Neural cell (in vitro differentiated cells): ENCODE results near the gene SPDYC.

ENCODE experiments used
- EP300 ChIP-seq: fragments of 450-650 bp; conservative IDR thresholded peaks from 2 replicates; pipeline ENCODE4 v1.6.1; 2014; ENCODE audit warnings: antibody characterized with exemption, mild to moderate bottlenecking, moderate library complexity; ENCODE audit not compliant: poor library complexity, severe bottlenecking
- EZH2 ChIP-seq: fragments of 200-600, 300-800 bp; shearing (Covaris generic), sonication (generic); IDR thresholded peaks from 2 replicates; pipeline ENCODE4 v1.6.1; 2014; ENCODE audit warnings: antibody characterized with exemption, low read length, borderline replicate concordance, mild to moderate bottlenecking; ENCODE audit not compliant: insufficient read depth, poor library complexity, severe bottlenecking
- POLR2AphosphoS5 ChIP-seq: IDR thresholded peaks from 2 replicates; pipeline ENCODE4 v1.6.1; 2012
- RAD21 ChIP-seq: fragments of 450-650 bp; conservative IDR thresholded peaks from 2 replicates; pipeline ENCODE4 v1.6.1; 2014; ENCODE audit warnings: antibody characterized with exemption, mild to moderate bottlenecking, moderate library complexity
- REST ChIP-seq: IDR thresholded peaks from 2 replicates; pipeline ENCODE4 v1.6.1; 2012; ENCODE audit warnings: borderline replicate concordance
- SMC3 ChIP-seq: fragments of 450-650 bp; conservative IDR thresholded peaks from 2 replicates; pipeline ENCODE4 v1.6.1; 2014; ENCODE audit warnings: antibody characterized with exemption, mild to moderate bottlenecking, moderate library complexity; ENCODE audit not compliant: poor library complexity
- TF ChIP-seq, protein P1 (sequence below): fragments of 450-650 bp; IDR thresholded peaks from 2 replicates; pipeline ENCODE4 v1.5.1; 2014; ENCODE audit warnings: antibody characterized with exemption, mild to moderate bottlenecking, moderate library complexity; ENCODE audit not compliant: poor library complexity, severe bottlenecking

DNA sequence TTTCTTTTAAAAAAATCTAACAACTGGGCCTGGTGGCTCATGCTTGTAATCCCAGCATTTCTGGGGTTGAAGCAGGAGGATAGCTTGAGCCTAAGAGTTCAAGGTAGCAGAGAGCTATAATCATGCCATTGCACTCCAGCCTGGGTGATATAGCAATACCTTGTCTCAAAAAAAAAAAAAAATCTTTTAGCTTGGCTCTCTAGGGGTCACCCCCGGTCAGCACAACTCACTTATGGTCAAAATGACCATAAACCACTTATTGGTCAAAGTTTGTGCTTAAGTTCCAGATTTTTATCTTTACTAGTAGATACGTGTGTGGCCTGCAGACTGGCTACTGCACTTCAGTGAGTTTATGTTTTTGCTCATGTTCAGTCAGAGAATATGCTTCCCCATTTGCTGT is 6.3 kb upstream of the SPDYC start:
- TF ChIP-seq, protein P1, sequence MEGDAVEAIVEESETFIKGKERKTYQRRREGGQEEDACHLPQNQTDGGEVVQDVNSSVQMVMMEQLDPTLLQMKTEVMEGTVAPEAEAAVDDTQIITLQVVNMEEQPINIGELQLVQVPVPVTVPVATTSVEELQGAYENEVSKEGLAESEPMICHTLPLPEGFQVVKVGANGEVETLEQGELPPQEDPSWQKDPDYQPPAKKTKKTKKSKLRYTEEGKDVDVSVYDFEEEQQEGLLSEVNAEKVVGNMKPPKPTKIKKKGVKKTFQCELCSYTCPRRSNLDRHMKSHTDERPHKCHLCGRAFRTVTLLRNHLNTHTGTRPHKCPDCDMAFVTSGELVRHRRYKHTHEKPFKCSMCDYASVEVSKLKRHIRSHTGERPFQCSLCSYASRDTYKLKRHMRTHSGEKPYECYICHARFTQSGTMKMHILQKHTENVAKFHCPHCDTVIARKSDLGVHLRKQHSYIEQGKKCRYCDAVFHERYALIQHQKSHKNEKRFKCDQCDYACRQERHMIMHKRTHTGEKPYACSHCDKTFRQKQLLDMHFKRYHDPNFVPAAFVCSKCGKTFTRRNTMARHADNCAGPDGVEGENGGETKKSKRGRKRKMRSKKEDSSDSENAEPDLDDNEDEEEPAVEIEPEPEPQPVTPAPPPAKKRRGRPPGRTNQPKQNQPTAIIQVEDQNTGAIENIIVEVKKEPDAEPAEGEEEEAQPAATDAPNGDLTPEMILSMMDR, result no peak
- TF ChIP-seq POLR2AphosphoS5 (no peak), SMC3 (no peak), EP300 (no peak), EZH2 (no peak), RAD21 (no peak), REST (no peak)
